Raji (cell line): ENCODE measurements around the gene MS4A4E.

Experiments used
- POLR2A ChIP-seq: IDR thresholded peaks from 2 replicates; pipeline ENCODE4 v1.6.1; 2011; ENCODE audit warnings: low read depth, low read length, control low read depth; ENCODE audit not compliant: insufficient read depth

The MS4A4E gene

GRCh38 chr11:60242740-60243239 is at the start of gene MS4A4E:
Gene MS4A4E, minus strand, starts transcription at chr11:60243137. Its CDS starts 13,082 bp downstream, at chr11:60230055.
- no peak for TF ChIP-seq POLR2A

- TF ChIP-seq POLR2A, result no peak
Measured at GRCh38 chr11:60292145-60292544, 49.2 kb upstream of the MS4A4E start.

GRCh38 chr11:60288531-60288930 is 45.6 kb upstream of the MS4A4E start:
- no peak for TF ChIP-seq POLR2A

- TF ChIP-seq POLR2A, result no peak
Measured at GRCh38 chr11:60282286-60282685, 39.3 kb upstream of the MS4A4E start.

GRCh38 chr11:60281485-60281884 is 38.5 kb upstream of the MS4A4E start:
- no peak for TF ChIP-seq POLR2A

- no peak for TF ChIP-seq POLR2A
Measured at GRCh38 chr11:60280412-60280811, 37.5 kb upstream of the MS4A4E start, which contains the start of gene MS4A4A. Gene MS4A4A, plus strand, starts transcription at chr11:60280666. Its CDS starts 10 bp downstream, at chr11:60280676.

GRCh38 chr11:60274416-60274815 is 31.5 kb upstream of the MS4A4E start:
- no peak for TF ChIP-seq POLR2A

GRCh38 chr11:60265373-60266214 is 22.7 kb upstream of the MS4A4E start:
- no peak for TF ChIP-seq POLR2A

GRCh38 chr11:60264644-60265043 is 21.7 kb upstream of the MS4A4E start:
- no peak for TF ChIP-seq POLR2A

GRCh38 chr11:60263402-60263801 is 20.5 kb upstream of the MS4A4E start:
- no peak for TF ChIP-seq POLR2A

- no peak for TF ChIP-seq POLR2A
Measured at GRCh38 chr11:60261014-60261413, 18.1 kb upstream of the MS4A4E start.

- TF ChIP-seq POLR2A, result no peak
Measured at GRCh38 chr11:60257956-60258722, 15.2 kb upstream of the MS4A4E start.

GRCh38 chr11:60252213-60253108 is 9.5 kb upstream of the MS4A4E start:
- no peak for TF ChIP-seq POLR2A

- TF ChIP-seq POLR2A, result no peak
Measured at GRCh38 chr11:60251485-60252212, 8.7 kb upstream of the MS4A4E start.
